Measurements from ENCODE around the gene ADAMTS2.
"Not testable (repeated sequence)": the region's sequence is repeated elsewhere in the genome, so short reads cannot be mapped to it uniquely, and the experiment has no call there.

ADAMTS2 gene

GRCh38 chr5:179324760-179325295 is 20.4 kb downstream of the ADAMTS2 start:
- H3K9ac ChIP-seq (ENCODE audit: low read depth in 1 of 2, low read length in 2 of 2), result no peak overlapping the region
- no peaks in the 10 kb centered on the region for H3K36me3 ChIP-seq (ENCODE audit: control insufficient read depth in 2 of 2, insufficient read depth in 2 of 2, low read length in 2 of 2)
- no peaks in the 10 kb centered on the region for H3K27me3 ChIP-seq (ENCODE audit: control insufficient read depth in 2 of 2, insufficient read depth in 2 of 2, low read length in 2 of 2)
- no peak overlapping the region for H3K4me3 ChIP-seq (ENCODE audit: low read length in 2 of 2)
- no peaks in the 10 kb centered on the region for H3K4me1 ChIP-seq (ENCODE audit: control insufficient read depth in 2 of 2, insufficient read depth in 2 of 2, low read length in 2 of 2)
- H3K9me3 ChIP-seq (ENCODE audit: control insufficient read depth in 2 of 2, low read length in 2 of 2), result no peaks in the 10 kb centered on the region
- H3K27ac ChIP-seq (ENCODE audit: low read depth in 2 of 2, low read length in 2 of 2), result no peak overlapping the region

GRCh38 chr5:179324316-179324715 is 20.9 kb downstream of the ADAMTS2 start:
- not testable (repeated sequence) for H3K4me3 ChIP-seq (ENCODE audit: low read length in 2 of 2); H3K27ac ChIP-seq (ENCODE audit: low read depth in 2 of 2, low read length in 2 of 2); H3K4me1 ChIP-seq (ENCODE audit: control insufficient read depth in 2 of 2, insufficient read depth in 2 of 2, low read length in 2 of 2); H3K36me3 ChIP-seq (ENCODE audit: control insufficient read depth in 2 of 2, insufficient read depth in 2 of 2, low read length in 2 of 2); H3K27me3 ChIP-seq (ENCODE audit: control insufficient read depth in 2 of 2, insufficient read depth in 2 of 2, low read length in 2 of 2); H3K9ac ChIP-seq (ENCODE audit: low read depth in 1 of 2, low read length in 2 of 2); H3K9me3 ChIP-seq (ENCODE audit: control insufficient read depth in 2 of 2, low read length in 2 of 2)

GRCh38 chr5:179323026-179323870 is 22.0 kb downstream of the ADAMTS2 start:
- Histone ChIP-seq H3K9ac (ENCODE audit: low read depth in 1 of 2, low read length in 2 of 2) (no peak overlapping the region), H3K4me3 (ENCODE audit: low read length in 2 of 2) (no peak overlapping the region), H3K36me3 (ENCODE audit: control insufficient read depth in 2 of 2, insufficient read depth in 2 of 2, low read length in 2 of 2) (no peaks in the 10 kb centered on the region), H3K4me1 (ENCODE audit: control insufficient read depth in 2 of 2, insufficient read depth in 2 of 2, low read length in 2 of 2) (no peaks in the 10 kb centered on the region), H3K27me3 (ENCODE audit: control insufficient read depth in 2 of 2, insufficient read depth in 2 of 2, low read length in 2 of 2) (peaks cover 0 to 2% of the 10 kb centered on the region in 2 donors), H3K27ac (ENCODE audit: low read depth in 2 of 2, low read length in 2 of 2) (no peak overlapping the region), H3K9me3 (ENCODE audit: control insufficient read depth in 2 of 2, low read length in 2 of 2) (no peaks in the 10 kb centered on the region)

- Histone ChIP-seq H3K36me3 (ENCODE audit: control insufficient read depth in 2 of 2, insufficient read depth in 2 of 2, low read length in 2 of 2) (no peaks in the 10 kb centered on the region), H3K27ac (ENCODE audit: low read depth in 2 of 2, low read length in 2 of 2) (no peak overlapping the region), H3K4me3 (ENCODE audit: low read length in 2 of 2) (no peak overlapping the region), H3K9me3 (ENCODE audit: control insufficient read depth in 2 of 2, low read length in 2 of 2) (no peaks in the 10 kb centered on the region), H3K9ac (ENCODE audit: low read depth in 1 of 2, low read length in 2 of 2) (no peak overlapping the region), H3K27me3 (ENCODE audit: control insufficient read depth in 2 of 2, insufficient read depth in 2 of 2, low read length in 2 of 2) (peaks cover 0 to 2% of the 10 kb centered on the region in 2 donors), H3K4me1 (ENCODE audit: control insufficient read depth in 2 of 2, insufficient read depth in 2 of 2, low read length in 2 of 2) (no peaks in the 10 kb centered on the region)
Observed at GRCh38 chr5:179322071-179323025, 22.9 kb downstream of the ADAMTS2 start.

GRCh38 chr5:179321206-179321987 is 23.9 kb downstream of the ADAMTS2 start:
- H3K27me3 ChIP-seq (ENCODE audit: control insufficient read depth in 2 of 2, insufficient read depth in 2 of 2, low read length in 2 of 2), result peaks cover 0 to 2% of the 10 kb centered on the region in 2 donors
- no peak overlapping the region for H3K4me3 ChIP-seq (ENCODE audit: low read length in 2 of 2)
- no peaks in the 10 kb centered on the region for H3K9me3 ChIP-seq (ENCODE audit: control insufficient read depth in 2 of 2, low read length in 2 of 2)
- H3K4me1 ChIP-seq (ENCODE audit: control insufficient read depth in 2 of 2, insufficient read depth in 2 of 2, low read length in 2 of 2), result no peaks in the 10 kb centered on the region
- H3K9ac ChIP-seq (ENCODE audit: low read depth in 1 of 2, low read length in 2 of 2), result no peak overlapping the region
- H3K36me3 ChIP-seq (ENCODE audit: control insufficient read depth in 2 of 2, insufficient read depth in 2 of 2, low read length in 2 of 2), result no peaks in the 10 kb centered on the region
- no peak overlapping the region for H3K27ac ChIP-seq (ENCODE audit: low read depth in 2 of 2, low read length in 2 of 2)

GRCh38 chr5:179319741-179320281 is 25.4 kb downstream of the ADAMTS2 start:
- H3K4me3 ChIP-seq (ENCODE audit: low read length in 2 of 2), result no peak overlapping the region
- H3K27me3 ChIP-seq (ENCODE audit: control insufficient read depth in 2 of 2, insufficient read depth in 2 of 2, low read length in 2 of 2), result peaks cover 0 to 2% of the 10 kb centered on the region in 2 donors
- H3K36me3 ChIP-seq (ENCODE audit: control insufficient read depth in 2 of 2, insufficient read depth in 2 of 2, low read length in 2 of 2), result no peaks in the 10 kb centered on the region
- no peaks in the 10 kb centered on the region for H3K4me1 ChIP-seq (ENCODE audit: control insufficient read depth in 2 of 2, insufficient read depth in 2 of 2, low read length in 2 of 2)
- no peaks in the 10 kb centered on the region for H3K9me3 ChIP-seq (ENCODE audit: control insufficient read depth in 2 of 2, low read length in 2 of 2)
- no peak overlapping the region for H3K9ac ChIP-seq (ENCODE audit: low read depth in 1 of 2, low read length in 2 of 2)
- no peak overlapping the region for H3K27ac ChIP-seq (ENCODE audit: low read depth in 2 of 2, low read length in 2 of 2)

GRCh38 chr5:179319123-179319522 is 26.1 kb downstream of the ADAMTS2 start:
- no peak overlapping the region for H3K4me3 ChIP-seq (ENCODE audit: low read length in 2 of 2)
- no peak overlapping the region for H3K9ac ChIP-seq (ENCODE audit: low read depth in 1 of 2, low read length in 2 of 2)
- H3K36me3 ChIP-seq (ENCODE audit: control insufficient read depth in 2 of 2, insufficient read depth in 2 of 2, low read length in 2 of 2), result no peaks in the 10 kb centered on the region
- no peaks in the 10 kb centered on the region for H3K4me1 ChIP-seq (ENCODE audit: control insufficient read depth in 2 of 2, insufficient read depth in 2 of 2, low read length in 2 of 2)
- H3K27me3 ChIP-seq (ENCODE audit: control insufficient read depth in 2 of 2, insufficient read depth in 2 of 2, low read length in 2 of 2), result peaks cover 0 to 2% of the 10 kb centered on the region in 2 donors
- H3K27ac ChIP-seq (ENCODE audit: low read depth in 2 of 2, low read length in 2 of 2), result no peak overlapping the region
- H3K9me3 ChIP-seq (ENCODE audit: control insufficient read depth in 2 of 2, low read length in 2 of 2), result no peaks in the 10 kb centered on the region

DNA sequence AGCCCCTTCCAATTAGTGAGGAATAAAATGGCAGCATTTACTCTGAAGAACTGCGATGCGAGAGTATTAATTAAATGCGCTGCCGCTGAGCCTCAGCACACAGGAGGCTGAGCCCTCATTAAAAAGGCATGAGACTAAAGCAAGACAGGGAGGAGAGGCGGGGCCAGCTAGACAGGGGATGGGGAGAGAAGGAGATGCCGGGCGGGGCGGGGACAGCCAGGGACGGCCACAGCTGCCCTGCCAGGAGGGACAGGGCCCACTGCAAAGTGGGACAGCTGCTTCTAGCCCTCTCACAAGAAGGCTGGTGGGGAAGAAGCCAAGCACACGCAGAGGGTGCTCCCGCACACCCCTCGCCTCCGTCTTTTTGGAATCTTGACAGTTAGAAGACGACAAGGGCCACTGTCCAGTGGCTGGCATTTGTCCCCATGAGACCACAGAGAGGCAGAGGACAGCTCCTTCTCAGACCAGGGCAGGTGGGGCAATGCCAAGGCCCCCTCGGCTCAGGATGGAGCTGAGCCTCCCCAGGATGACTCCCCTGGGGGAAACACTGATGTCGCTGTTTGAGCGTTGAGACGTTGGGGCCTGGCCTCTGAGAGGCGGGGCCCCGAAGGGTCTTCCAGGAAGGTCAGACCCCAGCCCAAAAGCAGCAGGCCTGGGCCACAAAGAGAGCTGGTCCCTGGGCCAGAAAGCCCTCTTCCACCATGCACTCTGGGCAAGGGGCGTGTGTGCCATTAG is 26.9 kb downstream of the ADAMTS2 start:
- Histone ChIP-seq H3K9me3 (ENCODE audit: control insufficient read depth in 2 of 2, low read length in 2 of 2) (no peaks in the 10 kb centered on the region), H3K9ac (ENCODE audit: low read depth in 1 of 2, low read length in 2 of 2) (no peak overlapping the region), H3K36me3 (ENCODE audit: control insufficient read depth in 2 of 2, insufficient read depth in 2 of 2, low read length in 2 of 2) (no peaks in the 10 kb centered on the region), H3K27ac (ENCODE audit: low read depth in 2 of 2, low read length in 2 of 2) (no peak overlapping the region), H3K4me1 (ENCODE audit: control insufficient read depth in 2 of 2, insufficient read depth in 2 of 2, low read length in 2 of 2) (no peaks in the 10 kb centered on the region), H3K27me3 (ENCODE audit: control insufficient read depth in 2 of 2, insufficient read depth in 2 of 2, low read length in 2 of 2) (peaks cover 0 to 2% of the 10 kb centered on the region in 2 donors), H3K4me3 (ENCODE audit: low read length in 2 of 2) (no peak overlapping the region)
